ENCODE data around the gene UNC45B.
"Not testable (repeated sequence)": the region's sequence is repeated elsewhere in the genome, so short reads cannot be mapped to it uniquely, and the experiment has no call there.

UNC45B gene

GRCh38 chr17:35222452-35222851, 74.8 kb downstream of the UNC45B start:
- no peak for DNase-seq

GRCh38 chr17:35224436-35224835, 76.8 kb downstream of the UNC45B start:
- no peak for DNase-seq

GRCh38 chr17:35227546-35227945, 79.9 kb downstream of the UNC45B start:
- no peak for DNase-seq

- DNase-seq, result no peak
These were observed 82.0 kb downstream of the UNC45B start for GRCh38 chr17:35229638-35230037.

GRCh38 chr17:35234315-35234714, 86.7 kb downstream of the UNC45B start:
- not testable (repeated sequence) for DNase-seq

- DNase-seq, result no peak
These were observed 87.7 kb downstream of the UNC45B start for GRCh38 chr17:35235289-35235688.

- DNase-seq, result no peak
These were observed 88.3 kb downstream of the UNC45B start for GRCh38 chr17:35235917-35236316.

GRCh38 chr17:35236821-35237220, 89.2 kb downstream of the UNC45B start:
- DNase-seq, result no peak

GRCh38 chr17:35238821-35239220, 91.2 kb downstream of the UNC45B start:
- peak; percentile 43 for DNase-seq
